ENCODE data around the gene ARAP3. TPM values are rescaled to one million over a fixed set of nuclear protein-coding genes. Genes with fewer than 3 reads are reported as not detected.

Gene ARAP3
- polyA plus RNA-seq, 3 donors: 1.2 to 18.2 (median 2.2) TPM

DNA sequence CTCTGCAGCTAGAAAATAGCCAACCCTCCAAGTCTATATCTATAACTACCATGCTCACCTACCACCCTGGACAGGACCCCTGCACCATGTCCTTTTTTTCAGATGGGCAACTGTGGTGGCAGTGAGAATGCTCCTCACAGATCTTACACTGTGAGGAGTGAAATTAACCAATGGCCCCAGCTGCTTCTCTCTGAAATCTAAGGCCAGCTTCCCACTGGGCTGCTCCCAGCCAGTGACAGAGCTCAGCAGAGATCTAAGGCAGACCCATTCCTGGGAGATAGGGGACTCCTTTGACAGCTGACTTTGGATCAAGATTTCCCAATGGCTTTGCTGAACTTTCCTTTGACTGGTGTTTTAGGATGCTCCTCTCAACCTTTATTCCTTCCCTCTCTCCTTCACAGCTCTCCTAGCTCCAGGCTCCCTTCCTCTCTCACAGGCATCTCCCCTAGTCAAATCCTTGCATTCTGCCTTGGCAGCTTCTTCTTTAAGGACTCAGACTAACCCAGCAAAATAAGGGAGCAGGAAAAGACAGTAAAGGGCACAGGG lies 1.6 kb upstream of the ARAP3 start:
- no peak overlapping the region for H3K4me3 Mint-ChIP-seq
- Histone ChIP-seq H3K9me3 (replicated peaks in 1 of 2; ENCODE audit: control insufficient read depth in 1 of 2, insufficient read depth in 1 of 2, low read length in 2 of 2) (no peaks in the 10 kb centered on the region), H3K4me1 (ENCODE audit: control insufficient read depth in 1 of 2, insufficient read depth in 2 of 2, low read length in 2 of 2) (peaks cover 52 to 61% of the 10 kb centered on the region in 2 donors), H4K20me1 (ENCODE audit: insufficient read depth, low read length) (peaks cover 20% of the 10 kb centered on the region), H3K36me3 (replicated peaks in 1 of 2; ENCODE audit: control insufficient read depth in 1 of 2, insufficient read depth in 2 of 2, low read length in 2 of 2) (peaks cover 0 to 10% of the 10 kb centered on the region in 2 donors), H3K79me2 (ENCODE audit: insufficient read depth, low read length) (peaks cover 8% of the 10 kb centered on the region), H3K4me2 (replicated peaks; ENCODE audit: extremely low read depth, low read length, poor library complexity, severe bottlenecking) (peak overlapping the region; percentile 98), H3K4me3 (replicated peaks in 1 of 3; ENCODE audit: low read depth in 2 of 3, low read length in 3 of 3) (no peak overlapping the region), H3K27me3 (ENCODE audit: control insufficient read depth in 2 of 2, insufficient read depth in 2 of 2, low read length in 2 of 2) (no peaks in the 10 kb centered on the region), H2AFZ (ENCODE audit: insufficient read depth, low read depth, low read length, poor library complexity, severe bottlenecking) (no peak overlapping the region), H3K27ac (ENCODE audit: low read depth in 1 of 2, low read length in 2 of 2) (peak overlapping the region; percentile 21 to 95), H3K9ac (ENCODE audit: insufficient read depth, low read length, poor library complexity, severe bottlenecking) (no peak overlapping the region)
- H3K27ac Mint-ChIP-seq: peak overlapping the region; percentile 67 to 97 (median 86)
- H3K9me3 Mint-ChIP-seq: no peaks in the 10 kb centered on the region
- peaks cover 11 to 17% of the 10 kb centered on the region in 2 donors for H3K36me3 Mint-ChIP-seq
- intact Hi-C loops (cut with micrococcal nuclease): no loop called here
- no peak for TF ChIP-seq CTCF (IDR thresholded peaks at IDR 0.05)
- H3K4me1 Mint-ChIP-seq: peaks cover 58% of the 10 kb centered on the region
- peaks cover 0 to 7% (median 3%) of the 10 kb centered on the region in 3 donors for H3K27me3 Mint-ChIP-seq (ENCODE audit: low read depth in 3 of 3)
- DNase-seq: no peak

- no peak for DNase-seq
- TF ChIP-seq CTCF (IDR thresholded peaks at IDR 0.05): no peak
- Histone ChIP-seq H3K9ac (ENCODE audit: insufficient read depth, low read length, poor library complexity, severe bottlenecking) (peak overlapping the region; percentile 77), H2AFZ (ENCODE audit: insufficient read depth, low read depth, low read length, poor library complexity, severe bottlenecking) (peak overlapping the region; percentile 75), H3K27me3 (ENCODE audit: control insufficient read depth in 2 of 2, insufficient read depth in 2 of 2, low read length in 2 of 2) (no peaks in the 10 kb centered on the region), H3K27ac (ENCODE audit: low read depth in 1 of 2, low read length in 2 of 2) (peak overlapping the region in 1 of 2 donors; percentile 95), H3K79me2 (ENCODE audit: insufficient read depth, low read length) (peaks cover 8% of the 10 kb centered on the region), H3K9me3 (replicated peaks in 1 of 2; ENCODE audit: control insufficient read depth in 1 of 2, insufficient read depth in 1 of 2, low read length in 2 of 2) (no peaks in the 10 kb centered on the region), H3K4me3 (replicated peaks in 1 of 3; ENCODE audit: low read depth in 2 of 3, low read length in 3 of 3) (peak overlapping the region; percentile 45 to 87 (median 65)), H4K20me1 (ENCODE audit: insufficient read depth, low read length) (peaks cover 20% of the 10 kb centered on the region), H3K4me1 (ENCODE audit: control insufficient read depth in 1 of 2, insufficient read depth in 2 of 2, low read length in 2 of 2) (peaks cover 52 to 61% of the 10 kb centered on the region in 2 donors), H3K4me2 (replicated peaks; ENCODE audit: extremely low read depth, low read length, poor library complexity, severe bottlenecking) (peak overlapping the region; percentile 98), H3K36me3 (replicated peaks in 1 of 2; ENCODE audit: control insufficient read depth in 1 of 2, insufficient read depth in 2 of 2, low read length in 2 of 2) (peaks cover 4 to 19% of the 10 kb centered on the region in 2 donors)
- peaks cover 0 to 3% (median 0%) of the 10 kb centered on the region in 3 donors for H3K27me3 Mint-ChIP-seq (ENCODE audit: low read depth in 3 of 3)
- WGBS (ENCODE audit: insufficient coverage): 100% methylated on average over 2 of the region's 2 CpGs
- peaks cover 58% of the 10 kb centered on the region for H3K4me1 Mint-ChIP-seq
- peaks cover 0 to 2% (median 0%) of the 10 kb centered on the region in 7 donors for H3K9me3 Mint-ChIP-seq
- H3K27ac Mint-ChIP-seq: peak overlapping the region; percentile 7 to 80 (median 79)
- peaks cover 19 to 25% of the 10 kb centered on the region in 2 donors for H3K36me3 Mint-ChIP-seq
- intact Hi-C loops (cut with micrococcal nuclease): no loop called here
- H3K4me3 Mint-ChIP-seq: peak overlapping the region; percentile 76 to 93
Measured at GRCh38 chr5:141681295-141681694, 735 bp downstream of the ARAP3 start.
